HEK293 (cell line): Measurements from ENCODE around the gene ZNF524.

Experiments
- BCL11B ChIP-seq: fragments of 450-650 bp; formaldehyde crosslinking; IDR thresholded peaks from 2 replicates; pipeline ENCODE4 v1.5.1; 2016; ENCODE audit warnings: low read depth, missing biosample characterization, missing genetic modification characterization
- CTCF ChIP-seq: fragments of 450-650 bp; formaldehyde crosslinking; IDR thresholded peaks from 2 replicates; pipeline ENCODE4 v1.5.1; 2016; ENCODE audit warnings: missing biosample characterization, missing genetic modification characterization
- EGR2 ChIP-seq: fragments of 450-650 bp; formaldehyde crosslinking; IDR thresholded peaks from 2 replicates; pipeline ENCODE4 v1.5.1; 2016; ENCODE audit warnings: low read depth, missing biosample characterization, missing genetic modification characterization
- HOXC10 ChIP-seq: sonication (generic); formaldehyde crosslinking; IDR thresholded peaks from 2 replicates; pipeline ENCODE4 v1.8.1; 2023; ENCODE audit warnings: mild to moderate bottlenecking, missing genetic modification reagents
- REST ChIP-seq: fragments of 450-650 bp; formaldehyde crosslinking; IDR thresholded peaks from 2 replicates; pipeline ENCODE4 v1.5.1; 2016; ENCODE audit warnings: missing biosample characterization, missing genetic modification characterization
- SCRT1 ChIP-seq: fragments of 450-650 bp; formaldehyde crosslinking; IDR thresholded peaks from 2 replicates; pipeline ENCODE4 v1.5.1; 2016; ENCODE audit warnings: missing biosample characterization, missing genetic modification characterization, borderline replicate concordance
- SP7 ChIP-seq: fragments of 450-650 bp; formaldehyde crosslinking; IDR thresholded peaks from 2 replicates; pipeline ENCODE4 v1.5.1; 2016; ENCODE audit warnings: missing biosample characterization, missing genetic modification characterization
- WT1 ChIP-seq: fragments of 450-650 bp; formaldehyde crosslinking; IDR thresholded peaks from 2 replicates; pipeline ENCODE4 v1.5.1; 2016; ENCODE audit warnings: missing biosample characterization, missing genetic modification characterization
- YY2 ChIP-seq: fragments of 450-650 bp; formaldehyde crosslinking; IDR thresholded peaks from 2 replicates; pipeline ENCODE4 v1.5.1; 2016; ENCODE audit warnings: missing biosample characterization, missing genetic modification characterization
- ZBTB10 ChIP-seq: fragments of 450-650 bp; formaldehyde crosslinking; IDR thresholded peaks from 2 replicates; pipeline ENCODE4 v1.5.1; 2016; ENCODE audit warnings: missing biosample characterization, missing genetic modification characterization
- ZBTB44 ChIP-seq: fragments of 450-650 bp; IDR thresholded peaks from 2 replicates; pipeline ENCODE4 v1.5.1; 2018; ENCODE audit warnings: missing biosample characterization, mild to moderate bottlenecking, missing genetic modification characterization
- ZBTB6 ChIP-seq: fragments of 450-650 bp; formaldehyde crosslinking; IDR thresholded peaks from 2 replicates; pipeline ENCODE4 v1.5.1; 2017; ENCODE audit warnings: missing biosample characterization, missing genetic modification characterization
- ZNF223 ChIP-seq: fragments of 450-650 bp; formaldehyde crosslinking; IDR thresholded peaks from 2 replicates; pipeline ENCODE4 v1.5.1; 2016; ENCODE audit warnings: missing biosample characterization, missing genetic modification characterization
- ZNF324 ChIP-seq: fragments of 450-650 bp; formaldehyde crosslinking; IDR thresholded peaks from 2 replicates; pipeline ENCODE4 v1.5.1; 2016; ENCODE audit warnings: missing biosample characterization, missing genetic modification characterization
- ZNF560 ChIP-seq: fragments of 450-650 bp; formaldehyde crosslinking; IDR thresholded peaks from 2 replicates; pipeline ENCODE4 v1.5.1; 2017; ENCODE audit warnings: missing biosample characterization, missing genetic modification characterization, borderline replicate concordance
- ZNF645 ChIP-seq: fragments of 450-650 bp; formaldehyde crosslinking; IDR thresholded peaks from 2 replicates; pipeline ENCODE4; 2016; ENCODE audit warnings: missing biosample characterization, missing genetic modification characterization
- ZNF658 ChIP-seq: fragments of 450-650 bp; formaldehyde crosslinking; IDR thresholded peaks from 2 replicates; pipeline ENCODE4; 2016; ENCODE audit warnings: missing biosample characterization, missing genetic modification characterization
- ZNF660 ChIP-seq: fragments of 450-650 bp; IDR thresholded peaks from 2 replicates; pipeline ENCODE4 v1.5.1; 2018; ENCODE audit warnings: missing biosample characterization, mild to moderate bottlenecking, missing genetic modification characterization
- ZNF701 ChIP-seq: fragments of 450-650 bp; formaldehyde crosslinking; IDR thresholded peaks from 2 replicates; pipeline ENCODE4 v1.5.1; 2016; ENCODE audit warnings: missing biosample characterization, missing genetic modification characterization
- ZNF837 ChIP-seq: fragments of 450-650 bp; formaldehyde crosslinking; IDR thresholded peaks from 2 replicates; pipeline ENCODE4 v1.5.1; 2016; ENCODE audit warnings: missing biosample characterization, missing genetic modification characterization
- ZSCAN18 ChIP-seq: fragments of 450-650 bp; formaldehyde crosslinking; IDR thresholded peaks from 2 replicates; pipeline ENCODE4 v1.5.1; 2016; ENCODE audit warnings: missing biosample characterization, missing genetic modification characterization

Gene ZNF524

GRCh38 chr19:55643003-55643886, 43.2 kb downstream of the ZNF524 start, which contains the start of gene ZNF581 (continued):
- TF ChIP-seq ZNF560 (tag by site-specific recombination) (no peak), CTCF (no peak), ZNF660 (tag by site-specific recombination) (peak; percentile 94), ZSCAN18 (tag by site-specific recombination) (no peak; the same call in 1 of the 2 replicates), REST (tag by site-specific recombination) (peak; percentile 56; the same call in 1 of the 2 replicates), SCRT1 (tag by site-specific recombination) (no peak), ZNF701 (tag by site-specific recombination) (no peak), ZBTB6 (tag by site-specific recombination) (peak; percentile 64; the same call in 1 of the 2 replicates), SP7 (tag by site-specific recombination) (peak; percentile 90), ZNF837 (no peak; the same call in 1 of the 2 replicates), BCL11B (tag by site-specific recombination) (no peak; the same call in 1 of the 2 replicates), ZNF223 (tag by site-specific recombination) (0 out of 2 replicates have a peak, but pooled peaks have one; percentile 16), HOXC10 (CRISPR knock-in tag) (peak; percentile 91; the same call in 1 of the 2 replicates), ZNF658 (tag by site-specific recombination) (no peak), ZBTB44 (tag by site-specific recombination) (peak; percentile 33; the same call in 1 of the 2 replicates), EGR2 (tag by site-specific recombination) (peak; percentile 61), WT1 (peak; percentile 48; the same call in 1 of the 2 replicates), ZNF645 (tag by site-specific recombination) (no peak), ZNF324 (no peak; the same call in 1 of the 2 replicates), ZBTB10 (tag by site-specific recombination) (peak; percentile 96), YY2 (tag by site-specific recombination) (peak; percentile 81)
